ENCODE results near the gene OR10AD1. TPM values are rescaled to one million over a fixed set of nuclear protein-coding genes. Genes with fewer than 3 reads are reported as not detected.

The OR10AD1 gene
- total RNA-seq, 1 experiment from 2014 or later = not detected

- TF ChIP-seq AFF4 (CRISPR knock-in tag; IDR thresholded peaks at IDR 0.05; ENCODE audit: borderline replicate concordance) (no peak), SP1 (CRISPR knock-in tag; conservative IDR thresholded peaks at IDR 0.05) (no peak), ZNF219 (CRISPR knock-in tag; IDR thresholded peaks at IDR 0.05; ENCODE audit: borderline replicate concordance) (no peak), ELF4 (CRISPR knock-in tag; IDR thresholded peaks at IDR 0.05; ENCODE audit: low read depth) (no peak), ARID4B (CRISPR knock-in tag; IDR thresholded peaks at IDR 0.05; ENCODE audit: borderline replicate concordance) (no peak), FOXP1 (CRISPR knock-in tag; IDR thresholded peaks at IDR 0.05; ENCODE audit: borderline replicate concordance) (no peak), E2F1 (CRISPR knock-in tag; IDR thresholded peaks at IDR 0.05) (no peak), ATF2 (CRISPR knock-in tag; IDR thresholded peaks at IDR 0.05; ENCODE audit: borderline replicate concordance, low read depth) (no peak)
Observed at GRCh38 chr12:48175613-48176416, 27.3 kb downstream of the OR10AD1 start (continued).

- no peaks in the 10 kb centered on the region for H3K4me1 Mint-ChIP-seq
- no peaks in the 10 kb centered on the region for H3K36me3 Mint-ChIP-seq
- no peaks in the 10 kb centered on the region for H3K9me3 Mint-ChIP-seq
- no peak overlapping the region for H3K27ac Mint-ChIP-seq
- ATAC-seq = no peak
- TF ChIP-seq HMGA2 (CRISPR knock-in tag; IDR thresholded peaks at IDR 0.05) (no peak), ZNF138 (CRISPR knock-in tag; conservative IDR thresholded peaks at IDR 0.05) (no peak), ESRRA (CRISPR knock-in tag; IDR thresholded peaks at IDR 0.05; ENCODE audit: borderline replicate concordance) (no peak), MYBL2 (CRISPR knock-in tag; IDR thresholded peaks at IDR 0.05) (no peak), RORB (CRISPR knock-in tag; IDR thresholded peaks at IDR 0.05) (no peak), NFYB (CRISPR knock-in tag; conservative IDR thresholded peaks at IDR 0.05; ENCODE audit: low read depth) (no peak), ARID4B (CRISPR knock-in tag; IDR thresholded peaks at IDR 0.05; ENCODE audit: borderline replicate concordance) (no peak), JUN (CRISPR knock-in tag; IDR thresholded peaks at IDR 0.05) (no peak), CREM (CRISPR knock-in tag; IDR thresholded peaks at IDR 0.05) (no peak), SMAD3 (CRISPR knock-in tag; IDR thresholded peaks at IDR 0.05; ENCODE audit: borderline replicate concordance) (no peak), FOXJ3 (CRISPR knock-in tag; IDR thresholded peaks at IDR 0.05; ENCODE audit: borderline replicate concordance) (no peak), ZNF263 (CRISPR knock-in tag; IDR thresholded peaks at IDR 0.05; ENCODE audit: low read depth) (no peak), RELA (CRISPR knock-in tag; IDR thresholded peaks at IDR 0.05; ENCODE audit: borderline replicate concordance) (no peak)
- POLR2A ChIA-PET = no interaction called here
- no peak for DNase-seq (ENCODE audit: low spot score)
- peaks cover 8% of the 10 kb centered on the region for H3K27me3 Mint-ChIP-seq (ENCODE audit: low read depth)
- CTCF ChIA-PET = interaction anchor here (1.3 kb wide), 1 partner anchor 12 kb away, joined by 4 read pairs; the partner anchor contains the start of gene ASB8
- no peak overlapping the region for H3K4me3 Mint-ChIP-seq
Observed at GRCh38 chr12:48169011-48169410, 34.1 kb downstream of the OR10AD1 start.

Data from WTC11 (cell line).